ENCODE data around the gene EFR3B. TPM values are rescaled to one million over a fixed set of nuclear protein-coding genes. Genes with fewer than 3 reads are reported as not detected.

The EFR3B gene
- total RNA-seq, 1 donor from 2014 or later: 0.12 TPM

GRCh38 chr2:25071966-25072365, 30.1 kb downstream of the EFR3B start:
- intact Hi-C loops (cut with micrococcal nuclease): no loop called here
- no peaks in the 10 kb centered on the region for H3K4me1 Mint-ChIP-seq
- H3K27me3 Mint-ChIP-seq: peaks cover 9% of the 10 kb centered on the region
- H3K36me3 Mint-ChIP-seq (ENCODE audit: low read depth): no peaks in the 10 kb centered on the region
- no peak overlapping the region for H3K4me3 Mint-ChIP-seq
- H3K27ac Mint-ChIP-seq: no peak overlapping the region
- no peaks in the 10 kb centered on the region for H3K9me3 Mint-ChIP-seq
- no peak for DNase-seq

DNA sequence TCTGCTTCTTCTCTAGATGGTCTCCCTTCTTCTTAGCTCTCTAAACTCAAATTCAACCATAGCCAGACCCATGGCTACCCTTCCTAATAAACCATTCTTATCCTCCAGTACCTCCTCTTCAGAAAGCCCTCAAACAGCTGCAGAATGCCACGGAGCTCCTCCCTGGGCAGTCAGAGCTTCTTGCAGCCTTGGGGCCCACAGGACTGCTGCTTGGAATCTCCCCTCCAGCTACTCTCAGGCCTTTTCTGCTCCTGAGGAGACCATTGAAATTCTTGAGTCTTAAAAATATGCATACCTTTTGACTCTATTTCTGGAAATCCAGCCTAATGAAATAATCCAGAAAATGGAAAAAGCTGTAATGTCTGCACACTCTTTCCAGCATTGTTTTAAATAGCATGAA, 30.7 kb downstream of the EFR3B start:
- no peaks in the 10 kb centered on the region for H3K9me3 Mint-ChIP-seq
- no peak for DNase-seq
- no peaks in the 10 kb centered on the region for H3K4me1 Mint-ChIP-seq
- no peak overlapping the region for H3K4me3 Mint-ChIP-seq
- peaks cover 9% of the 10 kb centered on the region for H3K27me3 Mint-ChIP-seq
- no peaks in the 10 kb centered on the region for H3K36me3 Mint-ChIP-seq (ENCODE audit: low read depth)
- no peak overlapping the region for H3K27ac Mint-ChIP-seq
- intact Hi-C loops (cut with micrococcal nuclease): no loop called here

DNA sequence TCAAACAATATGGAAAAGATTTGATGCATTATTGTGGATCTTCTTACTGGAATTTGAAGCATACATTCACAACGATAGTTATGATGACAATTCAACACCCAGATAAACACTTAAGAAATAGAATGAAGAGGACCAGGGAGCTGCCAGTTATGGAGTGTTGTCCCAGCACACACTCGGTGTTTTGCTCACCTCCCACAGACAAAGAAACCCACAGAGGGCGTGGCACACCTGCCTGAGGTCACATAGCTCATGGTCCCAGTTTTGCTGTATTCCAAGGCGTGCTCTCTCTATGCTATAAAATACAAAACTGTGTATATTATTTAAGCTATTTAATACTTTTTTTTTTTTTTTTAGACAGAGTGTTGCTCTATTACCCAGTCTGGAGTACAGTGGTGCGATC, 31.1 kb downstream of the EFR3B start:
- Mint-ChIP-seq H3K27me3 (peaks cover 12% of the 10 kb centered on the region), H3K4me3 (no peak overlapping the region), H3K27ac (no peak overlapping the region), H3K36me3 (ENCODE audit: low read depth) (no peaks in the 10 kb centered on the region), H3K4me1 (no peaks in the 10 kb centered on the region), H3K9me3 (no peaks in the 10 kb centered on the region)
- intact Hi-C loops (cut with micrococcal nuclease): no loop called here
- DNase-seq: no peak

DNA sequence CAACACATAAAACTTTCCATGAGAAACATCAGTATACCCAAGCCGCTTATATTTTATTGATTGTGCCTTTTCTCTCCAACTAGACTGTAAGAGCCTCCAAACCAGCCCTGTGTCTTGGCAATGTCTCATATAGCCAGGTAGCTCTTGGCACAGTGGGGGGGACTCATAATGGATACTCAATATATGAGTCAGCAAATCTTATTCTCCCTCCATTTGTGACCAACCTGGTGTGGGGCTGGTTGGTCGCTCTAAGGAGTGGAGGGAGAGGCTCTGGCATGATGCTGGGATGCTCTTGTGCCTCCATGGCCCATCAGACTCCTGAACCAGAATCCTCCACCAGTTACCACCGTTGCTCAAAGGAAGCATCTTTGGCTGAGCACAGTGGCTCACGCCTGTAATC, 32.0 kb downstream of the EFR3B start:
- Mint-ChIP-seq H3K4me3 (no peak overlapping the region), H3K27ac (no peak overlapping the region), H3K9me3 (no peaks in the 10 kb centered on the region), H3K4me1 (no peaks in the 10 kb centered on the region), H3K36me3 (ENCODE audit: low read depth) (no peaks in the 10 kb centered on the region), H3K27me3 (peaks cover 18% of the 10 kb centered on the region)
- intact Hi-C loops (cut with micrococcal nuclease): no loop called here
- no peak for DNase-seq

- no peaks in the 10 kb centered on the region for H3K9me3 Mint-ChIP-seq
- no peak for DNase-seq
- no peaks in the 10 kb centered on the region for H3K36me3 Mint-ChIP-seq (ENCODE audit: low read depth)
- H3K27me3 Mint-ChIP-seq: peaks cover 21% of the 10 kb centered on the region
- H3K27ac Mint-ChIP-seq: no peak overlapping the region
- no peak overlapping the region for H3K4me3 Mint-ChIP-seq
- no peaks in the 10 kb centered on the region for H3K4me1 Mint-ChIP-seq
- intact Hi-C loops (cut with micrococcal nuclease): no loop called here
Observed at GRCh38 chr2:25074826-25075225, 33.0 kb downstream of the EFR3B start.

DNA sequence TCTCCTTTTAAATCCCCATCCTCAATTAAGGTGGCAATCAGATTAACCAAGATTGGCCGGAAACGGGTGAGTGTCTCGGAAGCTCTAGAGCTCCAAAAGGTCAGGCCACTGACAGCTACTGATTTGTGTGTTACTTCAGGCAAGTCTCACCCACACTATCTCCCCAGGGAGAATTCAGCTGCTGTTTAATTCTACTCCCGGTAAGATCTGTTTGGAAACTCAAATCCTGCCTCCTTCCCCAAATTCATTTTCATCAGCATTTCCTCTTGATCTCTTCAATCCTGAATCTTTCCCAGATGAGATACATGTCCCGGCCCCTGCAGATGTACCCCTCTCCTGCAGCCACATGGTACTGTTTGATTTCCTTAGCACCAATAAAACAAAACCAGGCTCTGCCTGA, 34.9 kb downstream of the EFR3B start:
- Mint-ChIP-seq H3K27ac (no peak overlapping the region), H3K9me3 (no peaks in the 10 kb centered on the region), H3K27me3 (peaks cover 25% of the 10 kb centered on the region), H3K36me3 (ENCODE audit: low read depth) (no peaks in the 10 kb centered on the region), H3K4me1 (no peaks in the 10 kb centered on the region), H3K4me3 (no peak overlapping the region)
- intact Hi-C loops (cut with micrococcal nuclease): no loop called here
- no peak for DNase-seq

DNA sequence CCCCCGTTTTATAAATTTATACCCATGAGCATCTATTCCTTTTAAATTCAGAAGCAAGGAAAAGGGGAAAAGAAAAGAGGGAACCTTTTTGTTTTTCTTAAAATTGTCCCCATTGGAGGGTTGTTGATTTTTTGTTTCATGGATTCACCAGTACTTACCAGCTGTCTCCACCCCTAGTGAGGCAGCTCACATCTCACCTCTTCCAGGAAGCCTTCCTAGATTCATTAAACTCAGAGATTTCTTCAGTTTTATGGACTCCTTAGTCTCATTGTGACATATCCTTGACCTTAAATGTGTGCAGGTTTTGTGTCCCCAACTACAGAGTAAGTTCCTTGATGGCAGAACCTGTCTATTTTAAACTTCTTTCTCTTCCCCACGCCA, 35.9 kb downstream of the EFR3B start:
- no peaks in the 10 kb centered on the region for H3K9me3 Mint-ChIP-seq

DNA sequence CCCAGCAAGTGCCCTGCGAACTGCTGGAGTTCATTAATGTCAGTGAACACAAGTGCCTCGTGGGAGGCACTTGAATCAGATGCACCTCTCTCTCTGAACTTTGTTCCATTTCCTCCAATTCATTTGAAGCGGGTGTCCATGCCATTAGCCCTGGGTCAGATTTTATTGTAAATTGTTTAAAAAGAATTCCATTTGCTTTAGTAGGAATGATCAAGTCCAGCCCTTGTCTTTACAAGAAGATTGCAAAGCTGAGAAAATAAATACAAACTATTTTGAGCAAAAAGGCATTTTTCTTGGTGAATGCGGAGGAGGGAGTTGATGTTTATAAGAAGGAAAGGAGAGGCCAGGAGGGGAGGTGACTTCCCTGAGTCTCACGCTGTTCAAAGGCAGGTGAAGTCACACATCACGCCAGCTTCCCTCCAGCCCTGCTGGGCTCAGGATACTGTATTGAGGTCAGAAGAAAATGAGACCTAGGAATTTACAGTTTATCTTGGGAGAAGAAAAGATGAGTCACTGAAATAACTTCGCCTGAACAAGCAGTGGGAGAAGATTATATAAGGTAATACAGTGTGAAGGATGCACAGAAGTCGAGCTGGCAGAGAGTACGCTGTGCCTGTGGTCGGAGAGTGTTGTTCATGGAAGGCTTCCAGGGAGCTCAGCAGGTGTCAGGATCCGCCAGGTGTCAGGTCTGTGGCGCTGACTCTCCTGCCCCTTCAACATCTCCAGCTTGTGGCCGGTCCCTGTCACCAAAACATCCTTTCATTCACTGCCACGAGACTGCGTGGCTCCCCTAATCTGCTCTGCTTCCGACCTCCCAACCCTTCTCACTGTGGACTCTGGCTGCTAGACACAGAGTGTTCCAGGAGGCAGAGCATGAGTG, 36.5 kb downstream of the EFR3B start:
- Mint-ChIP-seq H3K27me3 (peaks cover 29% of the 10 kb centered on the region), H3K4me1 (no peaks in the 10 kb centered on the region), H3K9me3 (no peaks in the 10 kb centered on the region), H3K4me3 (no peak overlapping the region), H3K27ac (no peak overlapping the region), H3K36me3 (ENCODE audit: low read depth) (no peaks in the 10 kb centered on the region)
- intact Hi-C loops (cut with micrococcal nuclease): no loop called here
- no peak for DNase-seq

More for the DNA sequence above, 35.9 kb downstream of the EFR3B start:
- Mint-ChIP-seq H3K27me3 (peaks cover 29% of the 10 kb centered on the region), H3K4me3 (no peak overlapping the region), H3K27ac (no peak overlapping the region), H3K36me3 (ENCODE audit: low read depth) (no peaks in the 10 kb centered on the region), H3K4me1 (no peaks in the 10 kb centered on the region)
- DNase-seq: no peak
- intact Hi-C loops (cut with micrococcal nuclease): no loop called here

GRCh38 chr2:25079050-25079635, 37.3 kb downstream of the EFR3B start:
- H3K4me3 Mint-ChIP-seq: no peak overlapping the region
- no peaks in the 10 kb centered on the region for H3K4me1 Mint-ChIP-seq
- H3K27me3 Mint-ChIP-seq: peaks cover 29% of the 10 kb centered on the region
- no peak for DNase-seq
- H3K27ac Mint-ChIP-seq: no peak overlapping the region
- no peaks in the 10 kb centered on the region for H3K36me3 Mint-ChIP-seq (ENCODE audit: low read depth)
- no peaks in the 10 kb centered on the region for H3K9me3 Mint-ChIP-seq
- intact Hi-C loops (cut with micrococcal nuclease): no loop called here

DNA sequence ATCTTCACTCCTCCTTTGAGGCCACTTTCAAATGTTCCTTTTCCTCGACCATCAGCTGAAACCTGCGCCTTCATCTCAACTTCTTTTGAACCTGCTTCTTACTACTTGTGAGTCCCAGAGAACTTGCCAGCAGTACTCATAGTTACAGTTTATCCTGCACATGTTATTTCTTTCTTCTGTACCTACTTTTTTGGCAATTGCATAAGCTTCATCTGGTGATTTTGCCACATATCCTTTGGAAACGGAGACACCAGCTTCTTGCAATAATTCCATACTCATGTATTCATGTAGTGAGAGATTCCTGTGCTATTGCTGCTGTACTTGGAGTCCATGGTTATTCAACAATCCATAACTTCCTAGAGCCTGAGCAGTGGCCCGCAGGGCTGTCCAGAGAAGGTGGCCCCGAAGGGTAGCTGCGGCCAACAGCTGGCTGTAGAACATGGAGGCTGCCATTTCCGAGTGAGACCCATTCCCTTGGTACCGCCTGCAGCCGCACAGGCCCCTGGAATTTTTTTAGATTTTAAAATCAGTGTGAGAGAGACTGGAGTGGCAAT, 39.4 kb downstream of the EFR3B start:
- no peak overlapping the region for H3K27ac Mint-ChIP-seq
- H3K36me3 Mint-ChIP-seq (ENCODE audit: low read depth): no peaks in the 10 kb centered on the region
- DNase-seq: no peak
- no peaks in the 10 kb centered on the region for H3K4me1 Mint-ChIP-seq
- intact Hi-C loops (cut with micrococcal nuclease): no loop called here
- H3K4me3 Mint-ChIP-seq: no peak overlapping the region
- no peaks in the 10 kb centered on the region for H3K9me3 Mint-ChIP-seq
- peaks cover 29% of the 10 kb centered on the region for H3K27me3 Mint-ChIP-seq

DNA sequence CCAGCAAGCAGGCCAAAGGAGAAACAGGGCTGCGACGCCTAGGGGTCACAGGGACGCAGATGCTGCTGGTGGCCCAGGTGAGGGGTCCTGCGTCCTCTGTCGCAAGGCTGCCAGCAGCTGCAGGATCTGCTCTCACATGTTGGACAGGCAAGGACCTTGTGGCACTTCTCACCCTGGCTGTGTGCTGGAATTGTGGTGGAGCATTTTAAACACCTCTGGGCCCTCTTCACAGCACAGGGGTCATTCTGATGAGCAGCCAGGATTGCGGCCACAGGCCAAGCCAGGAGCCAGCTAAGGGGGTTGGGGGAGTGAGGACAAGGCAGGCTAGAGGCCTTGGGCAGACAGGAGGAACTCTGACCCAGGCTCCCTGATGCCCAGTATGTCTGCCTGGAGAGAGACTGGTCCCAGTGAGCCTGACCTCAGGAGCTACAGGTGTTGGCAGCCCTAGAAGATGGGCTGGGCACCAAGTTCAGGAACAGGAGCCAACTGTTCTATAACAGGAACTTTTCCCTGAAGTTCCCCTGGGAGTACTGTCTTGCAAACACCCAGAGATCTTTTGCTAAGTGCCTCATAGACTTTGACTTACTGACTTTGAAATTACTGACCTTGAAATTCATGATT, 40.2 kb downstream of the EFR3B start:
- Mint-ChIP-seq H3K4me1 (no peaks in the 10 kb centered on the region), H3K27me3 (peaks cover 22% of the 10 kb centered on the region), H3K36me3 (ENCODE audit: low read depth) (no peaks in the 10 kb centered on the region), H3K9me3 (no peaks in the 10 kb centered on the region), H3K27ac (no peak overlapping the region), H3K4me3 (no peak overlapping the region)
- DNase-seq: no peak
- intact Hi-C loops (cut with micrococcal nuclease): no loop called here

DNA sequence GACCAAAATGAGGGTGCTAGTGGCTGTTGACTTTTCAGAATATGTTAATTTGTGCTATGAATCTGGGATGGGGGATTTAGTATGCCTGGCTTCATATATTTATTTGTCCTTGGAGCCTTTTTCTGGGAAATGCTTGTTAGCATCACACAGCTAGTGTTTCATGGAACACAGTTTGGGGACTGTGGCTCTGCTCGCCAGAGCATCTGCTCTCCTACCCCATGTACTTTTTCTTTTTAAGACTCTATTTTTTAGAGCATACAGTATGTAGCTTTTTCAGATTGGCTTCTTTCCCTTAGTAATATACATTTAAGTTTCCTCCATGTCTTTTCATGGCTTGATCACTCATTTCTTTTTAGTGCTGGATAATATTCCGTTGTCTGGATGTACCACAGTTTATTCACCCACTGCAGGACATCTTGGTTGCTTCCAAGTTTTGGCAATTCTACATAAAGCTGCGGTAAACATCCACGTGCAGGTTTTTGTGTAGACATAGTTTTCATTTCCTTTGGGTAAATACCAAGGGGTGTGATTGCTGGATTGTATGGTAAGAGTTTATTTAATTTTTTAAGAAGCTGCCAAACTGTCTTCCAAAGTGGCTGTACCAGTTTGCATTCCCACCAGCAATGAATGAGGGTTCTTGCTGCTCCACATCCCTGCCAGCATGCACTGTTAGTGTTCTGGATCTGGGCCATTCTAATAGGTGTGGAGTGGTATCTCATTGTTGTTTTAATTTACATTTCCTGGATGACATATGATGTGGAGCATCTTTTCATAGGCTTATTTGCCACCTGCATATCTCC, 44.1 kb downstream of the EFR3B start:
- no peak overlapping the region for H3K27ac Mint-ChIP-seq
- H3K27me3 Mint-ChIP-seq: peaks cover 7% of the 10 kb centered on the region
- intact Hi-C loops (cut with micrococcal nuclease): no loop called here
- H3K4me1 Mint-ChIP-seq: no peaks in the 10 kb centered on the region
- H3K4me3 Mint-ChIP-seq: no peak overlapping the region
- DNase-seq: no peak
- no peaks in the 10 kb centered on the region for H3K9me3 Mint-ChIP-seq
- H3K36me3 Mint-ChIP-seq (ENCODE audit: low read depth): no peaks in the 10 kb centered on the region

DNA sequence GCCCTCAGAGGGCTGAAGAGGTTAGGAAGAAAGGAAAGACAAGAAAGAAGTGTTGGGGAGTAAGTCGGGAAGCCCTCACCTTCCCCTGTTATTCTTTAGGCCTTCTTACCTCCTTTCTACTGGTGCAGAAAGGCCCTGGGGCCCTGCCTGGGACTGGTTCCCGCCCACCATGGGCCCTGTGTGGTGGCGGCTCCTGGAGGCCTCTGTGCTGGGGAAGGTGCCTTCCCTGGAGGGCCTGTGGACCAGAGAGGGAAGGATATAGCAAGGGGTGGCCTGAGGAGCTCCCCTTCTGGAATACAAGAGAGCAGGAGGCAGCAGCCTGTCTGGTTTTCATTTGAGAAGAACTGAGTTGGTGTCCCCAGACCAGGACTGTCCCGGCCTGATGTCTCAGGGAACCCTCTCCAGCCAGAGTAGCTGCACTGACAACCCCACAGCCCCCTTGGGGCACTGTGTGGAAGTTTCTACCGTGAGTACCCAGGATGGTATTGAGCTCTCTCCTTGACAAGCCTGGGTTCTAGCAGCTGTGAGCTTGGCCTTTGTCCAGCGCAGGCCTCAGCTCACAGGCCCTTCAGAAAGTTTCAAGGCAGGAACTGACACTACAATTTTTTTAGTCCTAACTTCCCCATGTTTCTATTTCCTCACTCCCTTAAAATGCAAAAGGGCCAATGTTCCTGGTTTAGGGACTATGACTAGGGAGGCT, 47.1 kb downstream of the EFR3B start:
- intact Hi-C loops (cut with micrococcal nuclease): no loop called here
- Mint-ChIP-seq H3K4me3 (no peak overlapping the region), H3K27me3 (peaks cover 2% of the 10 kb centered on the region), H3K27ac (no peak overlapping the region), H3K9me3 (no peaks in the 10 kb centered on the region), H3K4me1 (no peaks in the 10 kb centered on the region), H3K36me3 (ENCODE audit: low read depth) (no peaks in the 10 kb centered on the region)
- DNase-seq: no peak

Measured in activated CD4-positive, alpha-beta T cell treated with anti-CD3 and anti-CD28 coated beads, Interleukin-2, amount 10 ng/mL, durations not matched to agents 24 days and 14 days (primary cell).